ENCODE results near the gene LHFPL4. TPM values are rescaled to one million over a fixed set of nuclear protein-coding genes. Genes with fewer than 3 reads are reported as not detected.

The LHFPL4 gene
- total RNA-seq, 1 donor from 2014 or later, result 1.4 TPM

DNA sequence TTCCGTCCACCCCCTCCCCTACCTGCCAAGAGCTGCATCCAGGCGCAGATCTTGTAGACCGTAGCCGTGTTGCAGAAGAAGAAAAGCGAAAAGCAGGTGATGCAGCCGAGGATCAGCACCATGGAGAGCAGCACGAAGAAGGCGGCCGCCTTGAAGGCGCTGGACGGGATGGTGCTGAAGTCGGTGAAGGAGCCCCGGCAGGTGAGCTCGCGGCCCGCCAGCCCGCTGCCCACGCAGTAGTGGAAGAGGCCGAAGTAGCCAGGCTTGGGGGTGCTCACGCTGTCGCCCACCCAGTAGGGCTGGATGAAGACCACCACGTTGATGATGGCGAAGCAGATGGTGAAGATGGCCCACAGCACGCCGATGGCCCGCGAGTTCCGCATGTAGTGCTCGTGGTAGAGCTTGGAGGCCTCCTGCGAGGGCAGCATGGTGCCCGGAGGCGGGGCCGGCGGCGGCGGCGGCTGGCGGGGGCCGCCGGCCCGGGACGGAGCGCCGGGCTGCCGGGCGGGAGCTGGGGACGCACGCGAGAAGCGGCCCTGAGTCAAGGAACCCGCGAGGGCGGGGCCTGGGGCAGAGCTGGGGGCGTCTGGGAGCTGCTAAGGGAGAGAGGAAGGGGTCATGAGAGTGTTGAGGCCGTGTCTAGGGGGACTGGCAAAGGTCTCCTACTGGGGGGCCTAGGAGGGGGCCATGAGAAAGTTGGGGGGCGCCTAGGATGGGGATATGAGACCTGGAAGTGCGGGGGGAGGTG lies 1.2 kb downstream of the LHFPL4 start:
- Mint-ChIP-seq H3K27ac (ENCODE audit: unreplicated experiment) (no peak overlapping the region), H3K36me3 (ENCODE audit: low read depth) (no peaks in the 10 kb centered on the region), H3K4me1 (peaks cover 3% of the 10 kb centered on the region), H3K27me3 (ENCODE audit: low read depth) (peaks cover 95% of the 10 kb centered on the region), H3K4me3 (peak overlapping the region; percentile 71), H3K9me3 (no peaks in the 10 kb centered on the region)
- DNase-seq (ENCODE audit: low read depth, low spot score), result peak; percentile 66
- TF ChIP-seq, protein P1, sequence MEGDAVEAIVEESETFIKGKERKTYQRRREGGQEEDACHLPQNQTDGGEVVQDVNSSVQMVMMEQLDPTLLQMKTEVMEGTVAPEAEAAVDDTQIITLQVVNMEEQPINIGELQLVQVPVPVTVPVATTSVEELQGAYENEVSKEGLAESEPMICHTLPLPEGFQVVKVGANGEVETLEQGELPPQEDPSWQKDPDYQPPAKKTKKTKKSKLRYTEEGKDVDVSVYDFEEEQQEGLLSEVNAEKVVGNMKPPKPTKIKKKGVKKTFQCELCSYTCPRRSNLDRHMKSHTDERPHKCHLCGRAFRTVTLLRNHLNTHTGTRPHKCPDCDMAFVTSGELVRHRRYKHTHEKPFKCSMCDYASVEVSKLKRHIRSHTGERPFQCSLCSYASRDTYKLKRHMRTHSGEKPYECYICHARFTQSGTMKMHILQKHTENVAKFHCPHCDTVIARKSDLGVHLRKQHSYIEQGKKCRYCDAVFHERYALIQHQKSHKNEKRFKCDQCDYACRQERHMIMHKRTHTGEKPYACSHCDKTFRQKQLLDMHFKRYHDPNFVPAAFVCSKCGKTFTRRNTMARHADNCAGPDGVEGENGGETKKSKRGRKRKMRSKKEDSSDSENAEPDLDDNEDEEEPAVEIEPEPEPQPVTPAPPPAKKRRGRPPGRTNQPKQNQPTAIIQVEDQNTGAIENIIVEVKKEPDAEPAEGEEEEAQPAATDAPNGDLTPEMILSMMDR (conservative IDR thresholded peaks at IDR 0.05), result no peak

DNA sequence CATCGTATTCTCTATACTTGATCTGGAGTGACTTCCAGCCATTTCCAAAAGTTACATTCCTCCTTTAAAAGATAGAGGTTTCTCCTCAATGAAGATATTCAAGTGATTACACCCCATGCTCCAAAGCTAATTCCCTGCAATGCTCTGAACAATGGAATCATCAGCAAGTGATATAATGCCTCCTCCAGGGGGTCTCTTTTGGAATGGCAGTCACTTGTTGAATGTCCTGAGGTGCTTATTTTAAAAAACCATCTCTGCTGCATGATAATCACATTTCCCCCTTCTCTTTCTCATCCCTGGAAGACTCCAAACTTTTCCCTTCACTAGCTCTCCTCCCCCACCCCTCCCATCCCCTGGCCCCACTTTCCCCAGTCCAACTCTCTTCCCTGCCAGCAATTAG lies 2.6 kb downstream of the LHFPL4 start:
- H3K27me3 Mint-ChIP-seq (ENCODE audit: low read depth), result peaks cover 91% of the 10 kb centered on the region
- TF ChIP-seq, protein P1 (conservative IDR thresholded peaks at IDR 0.05), result no peak
- no peaks in the 10 kb centered on the region for H3K9me3 Mint-ChIP-seq
- H3K4me3 Mint-ChIP-seq, result no peak overlapping the region
- DNase-seq (ENCODE audit: low read depth, low spot score), result no peak
- H3K4me1 Mint-ChIP-seq, result peaks cover 3% of the 10 kb centered on the region
- H3K27ac Mint-ChIP-seq (ENCODE audit: unreplicated experiment), result no peak overlapping the region
- H3K36me3 Mint-ChIP-seq (ENCODE audit: low read depth), result no peaks in the 10 kb centered on the region

DNA sequence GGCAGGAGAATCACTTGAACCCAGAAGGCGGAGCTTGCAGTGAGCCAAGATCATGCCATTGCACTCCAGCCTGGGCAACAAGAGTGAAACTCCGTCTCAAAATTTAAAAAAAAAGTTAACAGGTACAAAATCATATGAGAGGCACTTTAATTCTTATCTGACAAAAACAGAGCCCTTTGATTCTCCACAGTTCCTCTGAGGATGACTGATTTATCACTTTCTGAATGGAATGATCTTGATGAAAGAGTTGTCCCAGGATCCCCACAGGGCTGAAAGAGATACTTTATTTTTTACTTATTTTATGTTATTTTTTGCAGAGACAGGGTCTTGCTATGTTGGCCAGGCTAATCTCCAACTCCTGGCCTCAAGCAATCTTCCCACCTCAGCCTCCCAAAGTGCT lies 4.0 kb downstream of the LHFPL4 start:
- H3K4me3 Mint-ChIP-seq, result no peak overlapping the region
- peaks cover 3% of the 10 kb centered on the region for H3K4me1 Mint-ChIP-seq
- peaks cover 85% of the 10 kb centered on the region for H3K27me3 Mint-ChIP-seq (ENCODE audit: low read depth)
- DNase-seq (ENCODE audit: low read depth, low spot score), result no peak
- no peaks in the 10 kb centered on the region for H3K36me3 Mint-ChIP-seq (ENCODE audit: low read depth)
- H3K9me3 Mint-ChIP-seq, result no peaks in the 10 kb centered on the region
- TF ChIP-seq, protein P1 (conservative IDR thresholded peaks at IDR 0.05), result no peak
- no peak overlapping the region for H3K27ac Mint-ChIP-seq (ENCODE audit: unreplicated experiment)

DNA sequence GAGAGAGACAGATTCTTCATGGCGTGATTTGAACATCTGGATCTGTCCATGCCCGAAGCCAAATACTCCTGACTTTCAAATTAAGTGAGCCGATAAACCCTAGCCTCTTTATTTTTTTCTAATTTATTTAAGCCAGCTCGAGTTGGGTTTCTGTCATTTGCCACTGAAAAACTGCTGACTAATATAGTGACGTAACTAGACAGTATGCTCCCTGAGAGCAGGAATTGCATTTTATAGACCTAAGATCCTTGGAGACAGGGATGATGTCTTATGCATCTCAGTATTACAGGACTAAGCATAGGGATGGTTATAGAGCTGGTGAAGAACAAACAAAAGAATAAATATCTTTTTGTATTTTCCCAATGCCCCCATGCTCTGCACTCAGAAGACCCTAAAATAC lies 4.6 kb downstream of the LHFPL4 start:
- no peaks in the 10 kb centered on the region for H3K9me3 Mint-ChIP-seq
- H3K4me3 Mint-ChIP-seq, result no peak overlapping the region
- H3K27me3 Mint-ChIP-seq (ENCODE audit: low read depth), result peaks cover 81% of the 10 kb centered on the region
- no peak for DNase-seq (ENCODE audit: low read depth, low spot score)
- H3K4me1 Mint-ChIP-seq, result peaks cover 3% of the 10 kb centered on the region
- TF ChIP-seq, protein P1 (conservative IDR thresholded peaks at IDR 0.05), result no peak
- H3K27ac Mint-ChIP-seq (ENCODE audit: unreplicated experiment), result no peak overlapping the region
- no peaks in the 10 kb centered on the region for H3K36me3 Mint-ChIP-seq (ENCODE audit: low read depth)

DNA sequence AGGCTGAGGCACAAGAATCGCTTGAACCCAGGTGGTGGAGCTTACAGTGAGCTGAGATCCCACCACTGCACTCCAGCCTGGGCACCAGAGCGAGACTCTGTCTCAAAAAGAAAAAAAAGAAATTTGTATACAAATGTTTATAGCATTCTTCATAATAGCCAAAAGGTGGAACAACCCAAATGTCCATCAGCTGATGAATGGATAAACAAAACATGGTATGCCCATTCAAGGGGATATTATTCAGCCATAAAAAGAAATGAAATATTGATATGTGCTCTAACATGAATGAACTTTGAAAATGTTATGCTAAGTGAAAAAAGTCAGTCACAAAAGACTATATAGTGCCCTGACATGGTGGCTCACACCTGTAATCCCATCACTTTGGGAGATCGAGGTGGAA lies 11.4 kb downstream of the LHFPL4 start:
- Mint-ChIP-seq H3K9me3 (no peaks in the 10 kb centered on the region), H3K4me3 (no peak overlapping the region), H3K4me1 (no peaks in the 10 kb centered on the region), H3K27me3 (ENCODE audit: low read depth) (peaks cover 41% of the 10 kb centered on the region), H3K36me3 (ENCODE audit: low read depth) (no peaks in the 10 kb centered on the region), H3K27ac (ENCODE audit: unreplicated experiment) (no peak overlapping the region)
- DNase-seq (ENCODE audit: low read depth, low spot score), result no peak
- TF ChIP-seq, protein P1 (conservative IDR thresholded peaks at IDR 0.05), result no peak
